Measurements from ENCODE around the gene AKAP5. TPM values are rescaled to one million over a fixed set of nuclear protein-coding genes. Genes with fewer than 3 reads are reported as not detected.

Gene AKAP5
- total and polyA plus RNA-seq, 2 of the 8 experiments (the other 6 are each of a cell fraction or from before 2014, with no cell fraction given): 0.50 to 3.8 TPM

DNA sequence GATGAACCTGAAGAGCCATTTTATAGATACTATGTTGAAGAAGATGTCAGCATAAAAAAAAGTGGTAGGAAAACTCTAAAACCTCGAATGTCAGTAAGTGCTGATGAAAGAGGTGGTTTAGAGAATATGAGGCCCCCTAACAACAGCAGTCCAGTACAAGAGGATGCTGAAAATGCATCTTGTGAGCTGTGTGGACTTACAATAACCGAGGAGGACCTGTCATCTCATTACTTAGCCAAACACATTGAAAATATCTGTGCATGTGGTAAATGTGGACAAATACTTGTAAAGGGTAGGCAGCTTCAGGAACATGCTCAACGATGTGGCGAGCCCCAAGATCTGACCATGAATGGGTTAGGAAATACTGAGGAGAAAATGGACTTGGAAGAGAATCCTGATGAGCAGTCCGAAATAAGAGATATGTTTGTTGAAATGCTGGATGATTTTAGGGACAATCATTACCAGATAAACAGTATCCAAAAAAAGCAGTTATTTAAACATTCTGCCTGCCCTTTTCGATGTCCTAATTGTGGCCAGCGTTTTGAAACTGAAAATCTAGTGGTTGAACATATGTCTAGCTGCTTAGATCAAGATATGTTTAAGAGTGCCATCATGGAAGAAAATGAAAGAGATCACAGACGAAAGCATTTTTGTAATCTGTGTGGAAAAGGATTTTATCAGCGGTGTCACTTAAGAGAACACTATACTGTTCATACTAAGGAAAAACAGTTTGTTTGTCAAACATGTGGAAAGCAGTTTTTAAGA, 57.5 kb downstream of the AKAP5 start:
- Histone ChIP-seq H2BK15ac (ENCODE audit: low read length) (no peak overlapping the region), H3K4me3 (ENCODE audit: extremely low read depth in 1 of 4, insufficient read depth in 2 of 4, low read depth in 3 of 4, low read length in 4 of 4) (no peak overlapping the region), H3K23ac (ENCODE audit: insufficient read length) (no peak overlapping the region), H3K9ac (replicated peaks in 1 of 4; ENCODE audit: extremely low read depth in 1 of 4, low read depth in 3 of 4, low read length in 3 of 4) (no peak overlapping the region), H2AFZ (ENCODE audit: low read length) (no peak overlapping the region), H3K27ac (ENCODE audit: low read depth, low read length) (no peak overlapping the region), H3K4me2 (ENCODE audit: insufficient read depth in 1 of 2, low read depth in 2 of 2, low read length in 2 of 2) (no peak overlapping the region), H4K5ac (ENCODE audit: insufficient read length, low read depth, low read length) (no peak overlapping the region), H2BK5ac (ENCODE audit: low read depth, low read length) (no peak overlapping the region), H3K56ac (replicated peaks; ENCODE audit: insufficient read length, low read depth, low read length) (no peak overlapping the region), H3K14ac (ENCODE audit: insufficient read length) (no peak overlapping the region), H3K23me2 (ENCODE audit: low read depth, low read length) (no peaks in the 10 kb centered on the region), H3K4me1 (replicated peaks in 1 of 4; ENCODE audit: control insufficient read depth in 3 of 4, insufficient read depth in 4 of 4, low read length in 3 of 4) (no peaks in the 10 kb centered on the region), H4K20me1 (replicated peaks in 1 of 2; ENCODE audit: control insufficient read depth in 1 of 2, insufficient read depth in 2 of 2, low read length in 2 of 2) (peaks cover 1 to 2% of the 10 kb centered on the region in 2 experiments), H2BK20ac (ENCODE audit: low read length) (no peak overlapping the region), H3K4ac (replicated peaks; ENCODE audit: insufficient read length, low read depth, low read length) (no peak overlapping the region), H3K79me1 (ENCODE audit: low read depth, low read length) (peaks cover 2% of the 10 kb centered on the region; the same call in 1 of the 2 replicates), H4K8ac (ENCODE audit: extremely low read depth, insufficient read depth, low read length) (no peak overlapping the region; the same call in 1 of the 2 replicates), H2BK12ac (ENCODE audit: low read depth, low read length) (no peak overlapping the region), H3K79me2 (ENCODE audit: control insufficient read depth in 1 of 2, insufficient read depth in 2 of 2, low read length in 2 of 2) (peaks cover 0 to 23% of the 10 kb centered on the region in 2 experiments; a peak in 2 of 4 replicates), H3K9me3 (ENCODE audit: insufficient read depth in 2 of 2, low read depth in 1 of 2, low read length in 1 of 2) (no peaks in the 10 kb centered on the region; a peak in 1 of 4 replicates), H3K27me3 (replicated peaks in 1 of 4; ENCODE audit: control insufficient read depth in 3 of 4, extremely low read depth in 1 of 4, insufficient read depth in 3 of 4, low read length in 3 of 4) (no peaks in the 10 kb centered on the region), H3K18ac (ENCODE audit: extremely low read depth, low read length) (no peak overlapping the region), H2AK5ac (ENCODE audit: low read depth, low read length) (no peak overlapping the region), H2BK120ac (replicated peaks; ENCODE audit: low read depth, low read length) (no peak overlapping the region), H4K91ac (replicated peaks; ENCODE audit: insufficient read length, low read length) (no peak overlapping the region), H3K36me3 (ENCODE audit: control insufficient read depth in 2 of 4, insufficient read depth in 4 of 4, low read length in 3 of 4) (peaks cover 0 to 17% (median 7%) of the 10 kb centered on the region in 4 experiments; a peak in 5 of 8 replicates)
- WGBS, 2 experiments (ENCODE audit: extremely low coverage in 1 of 2, insufficient coverage in 1 of 2, insufficient read length in 1 of 2, insufficient replicate concordance in 2 of 2, low coverage in 1 of 2, low lambda C conversion rate in 2 of 2, missing lambda C conversion rate in 1 of 2): 86% methylated on average over 9 of the region's 9 CpGs; no CpG with 5 or more reads in 1 of the 2 experiments
- FAIRE-seq (no peak), DNase-seq (ENCODE audit: low read depth in 1 of 2, low spot score in 2 of 2) (no peak)
- TF ChIP-seq ASH2L (IDR thresholded peaks at IDR 0.05; ENCODE audit: low read length) (no peak), CBX8 (IDR thresholded peaks at IDR 0.05; ENCODE audit: borderline replicate concordance, low read depth, low read length) (no peak), GABPA (IDR thresholded peaks at IDR 0.05; ENCODE audit: borderline replicate concordance, insufficient read depth, low read length) (no peak), SP4 (IDR thresholded peaks at IDR 0.05; ENCODE audit: low read length) (no peak), FOSL1 (IDR thresholded peaks at IDR 0.05; ENCODE audit: insufficient read depth, low read depth, low read length) (no peak), MAFK (IDR thresholded peaks at IDR 0.05; ENCODE audit: low read depth, low read length) (no peak), PHF8 (conservative IDR thresholded peaks at IDR 0.05; ENCODE audit: low read depth, low read length) (no peak)
- POLR2A ChIA-PET (ENCODE audit: partially characterized antibody): interaction anchor here (0.9 to 5.5 kb wide), 5 partner anchors 12 to 68 kb away, joined by 3 to 27 read pairs (median 5); partner anchors contain the start of genes HSPA2 and ZBTB1
- CTCF ChIA-PET (ENCODE audit: partially characterized antibody): interaction anchor here (0.8 to 2.7 kb wide), 2 partner anchors 12 kb away, joined by 3 to 20 read pairs; no protein-coding TSS in a partner anchor
